SH-SY5Y (cell line): ENCODE results near the gene TINCR.

ENCODE experiments used
- GATA2 ChIP-seq: IDR thresholded peaks from 2 replicates; pipeline ENCODE4 v1.6.1; 2011; ENCODE audit warnings: mild to moderate bottlenecking, low read depth, low read length
- GATA3 ChIP-seq: IDR thresholded peaks from 2 replicates; pipeline ENCODE4 v1.6.1; 2011; ENCODE audit warnings: low read depth, mild to moderate bottlenecking, low read length, moderate library complexity

TINCR gene

DNA sequence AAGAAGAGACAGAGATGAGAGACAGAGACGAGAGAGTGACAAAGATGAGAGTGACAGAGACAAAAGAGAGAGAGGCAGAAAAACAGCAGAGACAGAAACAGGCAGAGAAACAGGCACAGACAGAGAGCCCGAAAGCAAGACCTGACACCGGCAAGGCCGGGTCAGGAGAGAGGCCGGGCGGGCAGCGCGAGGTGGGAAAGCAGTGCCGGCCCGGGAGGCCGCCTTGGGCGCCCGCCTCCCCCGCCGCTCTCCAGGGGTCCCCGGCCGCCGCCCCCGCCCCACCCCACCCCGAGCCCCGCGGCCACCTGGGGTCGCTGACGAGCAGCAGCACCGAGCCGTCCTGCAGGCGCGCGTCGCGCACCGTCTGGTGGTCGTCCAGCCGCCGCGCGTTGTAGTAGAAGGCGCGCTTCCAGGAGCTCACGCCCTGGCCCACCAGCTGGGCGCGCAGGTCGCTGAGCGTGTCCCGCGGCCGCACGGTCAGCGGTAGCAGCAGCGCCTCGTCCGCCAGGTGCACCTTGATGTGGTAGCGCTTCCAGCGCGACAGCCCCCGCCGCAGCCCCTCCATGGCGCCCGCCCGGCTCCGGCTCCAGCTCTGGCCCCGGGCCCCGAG is at the start of gene TINCR:
Gene TINCR, minus strand, starts transcription at position 594 of the 610 bp plus-strand sequence.
- TF ChIP-seq GATA3 (no peak), GATA2 (no peak)

- no peak for TF ChIP-seq GATA2
- no peak for TF ChIP-seq GATA3
These were observed 49.3 kb upstream of the TINCR start for GRCh38 chr19:5617080-5617479.

GRCh38 chr19:5615756-5616327 is 48.1 kb upstream of the TINCR start:
- no peak for TF ChIP-seq GATA3
- TF ChIP-seq GATA2 = no peak

DNA sequence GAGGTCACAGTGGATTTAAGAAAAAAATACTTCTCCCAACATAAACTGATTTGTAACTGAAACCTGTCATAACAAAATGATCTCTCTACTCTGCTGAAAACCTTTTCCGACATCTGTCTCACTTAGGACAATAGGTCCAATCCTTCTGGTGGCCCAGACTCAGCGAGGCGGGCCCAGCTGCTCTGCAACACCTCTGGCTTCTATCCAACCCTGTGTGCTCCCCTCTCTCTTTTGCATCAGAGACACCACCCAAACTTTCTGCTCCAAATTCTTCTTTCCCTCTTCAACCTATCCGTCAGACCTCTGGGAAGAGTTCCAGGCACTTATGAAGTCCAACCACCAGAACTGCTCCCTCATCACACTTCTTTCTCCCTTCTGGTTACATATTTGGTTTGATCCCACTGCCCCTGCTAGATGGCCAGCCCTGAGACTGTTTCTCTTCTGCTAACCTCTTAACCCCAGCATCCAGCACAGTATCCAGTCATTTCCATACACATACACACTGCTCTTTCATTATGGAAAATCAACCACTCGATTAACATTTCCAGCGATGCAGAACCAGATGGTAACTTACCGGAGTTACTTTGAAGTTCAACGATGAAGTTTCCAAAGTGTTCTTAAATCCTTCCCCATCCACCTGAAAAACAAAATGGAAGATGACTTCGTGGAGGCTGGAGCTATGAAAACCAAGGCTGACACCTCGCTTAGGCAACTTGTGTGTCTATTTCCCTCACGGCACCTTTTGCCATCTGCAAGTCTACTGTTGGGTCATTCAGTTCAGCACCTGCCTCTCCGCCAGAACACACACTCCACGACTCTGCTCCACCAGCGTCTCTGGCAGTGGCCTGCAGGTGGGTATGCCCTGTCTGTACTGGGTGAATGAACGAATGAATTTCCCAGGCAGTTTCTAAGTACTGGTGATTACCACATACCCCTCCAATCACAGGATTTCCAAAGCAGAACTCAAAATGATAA is 45.4 kb upstream of the TINCR start:
- TF ChIP-seq GATA2 = no peak
- TF ChIP-seq GATA3 = no peak

GRCh38 chr19:5609881-5610448 is 42.2 kb upstream of the TINCR start:
- TF ChIP-seq GATA3 (no peak), GATA2 (no peak)

DNA sequence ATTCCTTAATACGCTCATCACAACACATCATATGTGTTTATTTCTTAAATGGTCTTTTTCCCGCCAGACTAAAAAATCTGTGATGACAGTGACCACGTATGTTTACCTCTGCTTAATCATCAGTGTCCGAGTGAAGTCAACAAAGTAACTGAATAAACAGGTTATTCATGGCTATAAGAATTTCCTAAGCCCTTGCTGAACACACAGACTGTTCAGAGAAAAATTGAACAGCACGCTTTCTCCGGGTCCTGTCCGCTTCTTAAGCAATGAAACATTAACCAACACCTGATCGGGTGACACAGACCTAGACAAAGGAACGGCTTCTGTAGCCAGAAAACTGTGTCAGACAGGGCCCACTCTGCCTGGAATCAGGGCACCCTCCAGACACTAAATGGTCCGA is 40.5 kb upstream of the TINCR start:
- TF ChIP-seq GATA2 = no peak
- TF ChIP-seq GATA3 = no peak

DNA sequence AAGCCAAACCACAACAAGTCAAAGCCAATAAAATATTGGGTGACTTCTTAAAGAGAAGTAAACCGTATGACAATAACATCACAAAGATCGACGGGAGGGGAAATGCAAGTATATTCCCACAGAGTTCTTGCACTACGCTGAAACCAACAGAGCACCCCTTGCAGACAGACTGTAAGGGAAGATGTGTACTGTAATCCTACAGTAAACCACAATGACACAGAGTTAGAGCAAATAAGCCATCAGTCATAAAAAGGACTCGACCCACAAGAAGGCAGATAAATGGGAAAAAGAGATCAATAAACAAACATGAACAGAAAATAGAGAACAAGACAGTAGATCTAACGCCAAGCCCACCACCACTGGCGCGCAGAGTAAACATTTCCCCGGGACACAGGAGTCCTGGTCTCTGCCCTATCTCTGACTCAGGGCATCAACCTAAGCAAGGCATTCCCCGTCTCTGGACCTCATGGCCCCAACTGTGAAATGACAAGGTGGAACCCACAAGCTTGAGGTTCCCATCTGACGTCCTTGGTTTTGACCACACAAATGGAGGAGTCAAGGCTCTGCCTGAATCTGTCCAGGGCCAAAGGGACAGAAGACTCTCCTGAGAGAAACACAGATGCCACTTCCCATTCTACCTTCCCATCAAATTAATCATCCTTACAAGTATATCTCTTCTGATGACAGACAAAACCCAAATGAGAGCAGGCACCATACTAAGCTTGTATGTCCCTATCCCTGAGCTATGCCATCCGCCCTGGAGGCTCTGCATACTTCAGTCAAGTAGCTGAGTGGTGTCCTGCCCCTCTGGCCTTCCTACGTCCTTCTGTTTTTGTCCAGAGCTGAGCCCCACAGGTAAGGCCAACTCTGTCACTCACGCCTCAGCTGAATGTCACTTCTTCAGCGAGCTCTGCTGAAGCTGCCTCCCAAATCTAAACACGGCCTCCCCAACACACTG is 39.8 kb upstream of the TINCR start:
- TF ChIP-seq GATA2 (no peak), GATA3 (no peak)

GRCh38 chr19:5605362-5605761 is 37.6 kb upstream of the TINCR start:
- TF ChIP-seq GATA2 (no peak), GATA3 (no peak)

- TF ChIP-seq GATA3 = no peak
- no peak for TF ChIP-seq GATA2
These were observed 35.9 kb upstream of the TINCR start for GRCh38 chr19:5603626-5604025.

DNA sequence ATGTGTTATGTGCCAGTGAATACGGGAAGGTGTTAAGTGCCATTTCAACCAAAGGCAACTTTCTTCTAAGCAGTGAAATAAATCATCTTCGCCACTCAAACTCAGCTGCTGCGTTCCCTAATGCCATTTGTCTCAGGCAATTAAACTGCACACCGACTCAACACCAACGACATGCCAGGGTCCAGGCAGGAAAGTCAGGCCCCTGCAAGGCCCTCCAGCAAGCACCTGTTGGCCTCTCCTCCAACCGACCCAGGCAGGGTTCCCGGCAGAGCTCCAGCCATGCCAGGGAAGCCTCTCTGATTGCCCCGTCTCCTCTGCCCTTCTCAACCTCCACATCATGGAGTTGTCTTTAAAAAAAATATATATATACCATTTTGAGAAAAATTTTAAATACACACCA is 33.0 kb upstream of the TINCR start:
- TF ChIP-seq GATA2 (no peak), GATA3 (no peak)

GRCh38 chr19:5595745-5596144 is 28.0 kb upstream of the TINCR start:
- TF ChIP-seq GATA2 = no peak
- no peak for TF ChIP-seq GATA3

GRCh38 chr19:5595129-5595528 is 27.4 kb upstream of the TINCR start:
- TF ChIP-seq GATA3 (no peak), GATA2 (no peak)

GRCh38 chr19:5594521-5594950 is 26.8 kb upstream of the TINCR start:
- TF ChIP-seq GATA3 (no peak), GATA2 (no peak)
